HCT116 (cell line): Measurements from ENCODE around the gene PLEKHN1. TPM values are rescaled to one million over a fixed set of nuclear protein-coding genes. Genes with fewer than 3 reads are reported as not detected.

Experiments
- ATAC-seq: fragments of 200-7000 bp; cut with Tn5 transposase; 2 replicates; pipeline ENCODE4 v1.9.1; 2020; ENCODE audit warnings: mild to moderate bottlenecking, moderate library complexity
- BruUV-seq: library from RNA; stranded (reverse); fragments of 400-500 nt; replicated peaks from 2 replicates; lab custom pipeline; 2021; lab: Mats Ljungman, UMichigan
- CTCF ChIA-PET: fragments of 300-600 bp; sonication (Branson Sonifier 250); formaldehyde crosslinking; loops from one replicate; lab custom pipeline; 2021; ENCODE audit warnings: antibody characterized with exemption; lab: Charles Lee
- POLR2A ChIA-PET: fragments of 300-600, 350-600 bp; sonication (Branson Sonifier 250); formaldehyde crosslinking; loops from one replicate; lab custom pipeline; 2021; ENCODE audit warnings: antibody characterized with exemption; lab: Charles Lee
- RAD21 ChIA-PET, 2 experiments: fragments of 300-600 bp; sonication (Branson Sonifier 250); formaldehyde crosslinking; loops; one replicate each; lab custom pipeline; 2023; ENCODE audit warnings: low total read pairs in 2 of 2; ENCODE audit not compliant: uncharacterized antibody in 2 of 2, unreplicated experiment in 2 of 2, low non-redundant PET in 1 of 2; lab: Charles Lee
- DNase-seq: peaks from one replicate; pipeline ENCODE4 v3.0.0-alpha.2; 2010; ENCODE audit warnings: low read depth, low spot score
- H2AFZ ChIP-seq: fragments of 200-600 bp; shearing (Covaris generic), sonication (generic); 2 replicates; pipeline ENCODE4 v1.6.1; 2017; ENCODE audit warnings: low read depth, mixed run types, mixed read lengths, antibody characterized with exemption, low read length; ENCODE audit not compliant: poor library complexity, severe bottlenecking
- H3K27ac ChIP-seq: 2 replicates; pipeline ENCODE4 v1.5.1; 2012; ENCODE audit warnings: low read depth, low read length
- H3K27me3 ChIP-seq: fragments of 200-600 bp; sonication (generic); 2 replicates; pipeline ENCODE4 v1.6.1; 2016; ENCODE audit warnings: mixed run types, low read length, mixed read lengths; ENCODE audit not compliant: insufficient read depth
- H3K36me3 ChIP-seq, 2 experiments: fragments of 200-500 bp in 1 of 2; fragments of 200-600 bp in 1 of 2; sonication (Bioruptor generic) in 1 of 2; sonication (generic) in 1 of 2; 2 replicates each; pipeline versions ENCODE4 v1.5.1 to v1.6.1; 2014 to 2016; ENCODE audit warnings: low read length in 2 of 2, inconsistent platforms in 1 of 2, mixed read lengths in 1 of 2, mixed run types in 1 of 2; ENCODE audit not compliant: insufficient read depth in 2 of 2, control insufficient read depth in 1 of 2
- H3K4me1 ChIP-seq, 2 experiments: fragments of 200-600 bp in 1 of 2; sonication (generic) in 1 of 2; 2 replicates each; pipeline versions ENCODE4 v1.5.1 to v1.6.1; 2012 to 2017; ENCODE audit warnings: low read length in 2 of 2, inconsistent platforms in 1 of 2, mild to moderate bottlenecking in 1 of 2, mixed read lengths in 1 of 2, mixed run types in 1 of 2, moderate library complexity in 1 of 2; ENCODE audit not compliant: insufficient read depth in 2 of 2, control insufficient read depth in 1 of 2
- H3K4me2 ChIP-seq: fragments of 200-600 bp; sonication (generic); 2 replicates; pipeline ENCODE4 v1.6.1; 2017; ENCODE audit warnings: mixed run types, low read length, mixed read lengths
- H3K4me3 ChIP-seq, 2 experiments: fragments of 200-600 bp in 1 of 2; sonication (generic) in 1 of 2; replicated peaks in 1 of 2; 2 replicates each; pipeline ENCODE4 v1.5.1; 2011 to 2016; ENCODE audit warnings: low read length in 2 of 2, control low read depth in 1 of 2, low read depth in 1 of 2, mild to moderate bottlenecking in 1 of 2, mixed read lengths in 1 of 2, mixed run types in 1 of 2
- H3K79me2 ChIP-seq: fragments of 200-600 bp; sonication (generic); 2 replicates; pipeline ENCODE4 v1.6.1; 2017; ENCODE audit warnings: mild to moderate bottlenecking, mixed run types, low read length, moderate library complexity, mixed read lengths; ENCODE audit not compliant: insufficient read depth
- H3K9ac ChIP-seq: fragments of 200-600 bp; sonication (generic); 2 replicates; pipeline ENCODE4 v1.6.1; 2016; ENCODE audit warnings: low read length, mixed read lengths
- H3K9me2 ChIP-seq: fragments of 200-600 bp; sonication (generic), shearing (Covaris generic); 2 replicates; pipeline ENCODE4 v1.6.1; 2017; ENCODE audit warnings: mixed run types, mild to moderate bottlenecking, moderate library complexity; ENCODE audit not compliant: insufficient read depth
- H3K9me3 ChIP-seq, 2 experiments: fragments of 200-500 bp in 1 of 2; fragments of 200-600 bp in 1 of 2; sonication (Bioruptor generic) in 1 of 2; sonication (generic) in 1 of 2; 2 replicates each; pipeline ENCODE4 v1.6.1; 2014 to 2017; ENCODE audit warnings: low read length in 2 of 2, mixed read lengths in 2 of 2, inconsistent platforms in 1 of 2, low read depth in 1 of 2, mild to moderate bottlenecking in 1 of 2, mixed run types in 1 of 2, moderate library complexity in 1 of 2; ENCODE audit not compliant: control insufficient read depth in 1 of 2, insufficient read depth in 1 of 2
- H4K20me1 ChIP-seq: fragments of 200-600 bp; sonication (generic), shearing (Covaris generic); 2 replicates; pipeline ENCODE4 v1.6.1; 2017; ENCODE audit warnings: mixed run types, mild to moderate bottlenecking, moderate library complexity; ENCODE audit not compliant: insufficient read depth
- EGR1 ChIP-seq: IDR thresholded peaks from 2 replicates; pipeline ENCODE4 v1.6.1; 2012; ENCODE audit warnings: low read depth
- EZH2 ChIP-seq: fragments of 200-600 bp; sonication (generic); IDR thresholded peaks from 2 replicates; pipeline ENCODE4 v1.6.1; 2017; ENCODE audit warnings: antibody characterized with exemption, mixed run types
- FOSL1 ChIP-seq: IDR thresholded peaks from 2 replicates; pipeline ENCODE4 v1.6.1; 2012; ENCODE audit warnings: low read depth
- JUND ChIP-seq: IDR thresholded peaks from 2 replicates; pipeline ENCODE4 v1.6.1; 2012
- MAX ChIP-seq: IDR thresholded peaks from 2 replicates; pipeline ENCODE4 v1.6.1; 2012
- RAD21 ChIP-seq: IDR thresholded peaks from 2 replicates; pipeline ENCODE4 v1.6.1; 2012; ENCODE audit warnings: low read depth, mild to moderate bottlenecking
- REST ChIP-seq: IDR thresholded peaks from 2 replicates; pipeline ENCODE4 v1.6.1; 2012; ENCODE audit warnings: low read depth
- SRF ChIP-seq: IDR thresholded peaks from 2 replicates; pipeline ENCODE4 v1.6.1; 2012; ENCODE audit warnings: low read depth
- TCF7L2 ChIP-seq: IDR thresholded peaks from 2 replicates; pipeline ENCODE4 v1.7.0; 2011; ENCODE audit warnings: borderline replicate concordance, inconsistent platforms; ENCODE audit not compliant: insufficient read depth, insufficient read length; ENCODE audit errors: extremely low read depth
- ZFX ChIP-seq: fragments of 450-650 bp; IDR thresholded peaks from 2 replicates; pipeline ENCODE4 v1.6.1; 2017
- intact Hi-C: fragments of 100-400 bp; cut with micrococcal nuclease; formaldehyde crosslinking; loops from 2 replicates; pipeline ENCODE4 v1.10.0; 2022
- total RNA-seq: library from RNA; stranded (reverse); gene quantifications from one replicate; pipeline ENCODE4 v1.2.1, GENCODE V29; 2021; ENCODE audit not compliant: unreplicated experiment
- TF ChIP-seq, protein P1 (sequence below): IDR thresholded peaks from 2 replicates; pipeline ENCODE4 v1.6.1; 2012
- TF ChIP-seq, protein P2 (sequence below), 3 experiments: fragments of 200-600 bp in 1 of 3; sonication (generic) in 1 of 3; IDR thresholded peaks in 2 of 3; conservative IDR thresholded peaks in 1 of 3; 2 replicates each; pipeline ENCODE4 v1.5.1; 2012 to 2017; ENCODE audit warnings: low read depth in 2 of 3, low read length in 2 of 3, antibody characterized with exemption in 1 of 3, borderline replicate concordance in 1 of 3, control low read depth in 1 of 3, mild to moderate bottlenecking in 1 of 3, mixed read lengths in 1 of 3, mixed run types in 1 of 3, moderate library complexity in 1 of 3; ENCODE audit not compliant: insufficient read depth in 1 of 3

The PLEKHN1 gene
- total RNA-seq, 1 experiment from 2014 or later: 11.6 TPM

DNA sequence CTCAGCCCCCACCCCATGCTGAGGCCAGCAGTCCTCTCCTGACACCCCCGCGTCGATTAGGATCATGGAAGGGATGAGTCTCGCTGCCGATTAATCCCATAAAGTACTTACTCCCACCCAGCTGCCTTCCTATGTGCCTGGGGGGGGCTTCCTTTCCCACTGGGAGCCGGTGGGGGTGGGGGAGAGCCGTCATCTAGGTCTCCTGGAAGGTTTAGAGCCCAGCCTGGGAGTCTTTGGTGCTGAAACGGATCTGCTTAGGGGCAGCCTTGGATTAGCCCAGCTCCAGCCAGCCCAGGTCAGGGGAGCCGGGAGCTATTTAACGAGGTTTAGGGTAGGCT lies 32.7 kb upstream of the PLEKHN1 start (continued):
- TF ChIP-seq SRF: no peak
- TF ChIP-seq JUND: no peak

- Histone ChIP-seq H3K27me3 (peaks cover 13% of the 10 kb centered on the region; the same call in 1 of the 2 replicates), H3K4me2 (no peak overlapping the region), H3K79me2 (no peaks in the 10 kb centered on the region), H3K36me3 (no peaks in the 10 kb centered on the region), H3K9ac (no peak overlapping the region), H3K4me3 (no peak overlapping the region), H3K9me2 (no peaks in the 10 kb centered on the region), H2AFZ (no peak overlapping the region), H3K27ac (no peak overlapping the region), H3K4me1 (peaks cover 26 to 35% of the 10 kb centered on the region in 2 experiments), H4K20me1 (no peaks in the 10 kb centered on the region), H3K9me3 (no peaks in the 10 kb centered on the region)
- BruUV-seq: no TSS peak
- ChIA-PET POLR2A (no interaction called here), RAD21 (no interaction called here), CTCF (no interaction called here)
- DNase-seq (no peak), ATAC-seq (no peak)
- TF ChIP-seq EGR1: no peak
- no peak for TF ChIP-seq RAD21
- TF ChIP-seq ZFX: no peak
- TF ChIP-seq, protein P1, sequence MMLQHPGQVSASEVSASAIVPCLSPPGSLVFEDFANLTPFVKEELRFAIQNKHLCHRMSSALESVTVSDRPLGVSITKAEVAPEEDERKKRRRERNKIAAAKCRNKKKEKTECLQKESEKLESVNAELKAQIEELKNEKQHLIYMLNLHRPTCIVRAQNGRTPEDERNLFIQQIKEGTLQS: no peak
- TF ChIP-seq EZH2: no peak
- TF ChIP-seq REST: no peak
- TF ChIP-seq SRF: no peak
- no peak for TF ChIP-seq MAX
- TF ChIP-seq TCF7L2: no peak
- TF ChIP-seq, protein P2, sequence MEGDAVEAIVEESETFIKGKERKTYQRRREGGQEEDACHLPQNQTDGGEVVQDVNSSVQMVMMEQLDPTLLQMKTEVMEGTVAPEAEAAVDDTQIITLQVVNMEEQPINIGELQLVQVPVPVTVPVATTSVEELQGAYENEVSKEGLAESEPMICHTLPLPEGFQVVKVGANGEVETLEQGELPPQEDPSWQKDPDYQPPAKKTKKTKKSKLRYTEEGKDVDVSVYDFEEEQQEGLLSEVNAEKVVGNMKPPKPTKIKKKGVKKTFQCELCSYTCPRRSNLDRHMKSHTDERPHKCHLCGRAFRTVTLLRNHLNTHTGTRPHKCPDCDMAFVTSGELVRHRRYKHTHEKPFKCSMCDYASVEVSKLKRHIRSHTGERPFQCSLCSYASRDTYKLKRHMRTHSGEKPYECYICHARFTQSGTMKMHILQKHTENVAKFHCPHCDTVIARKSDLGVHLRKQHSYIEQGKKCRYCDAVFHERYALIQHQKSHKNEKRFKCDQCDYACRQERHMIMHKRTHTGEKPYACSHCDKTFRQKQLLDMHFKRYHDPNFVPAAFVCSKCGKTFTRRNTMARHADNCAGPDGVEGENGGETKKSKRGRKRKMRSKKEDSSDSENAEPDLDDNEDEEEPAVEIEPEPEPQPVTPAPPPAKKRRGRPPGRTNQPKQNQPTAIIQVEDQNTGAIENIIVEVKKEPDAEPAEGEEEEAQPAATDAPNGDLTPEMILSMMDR (IDR thresholded peaks at IDR 0.05 in 2 of 3, conservative IDR thresholded peaks at IDR 0.05 in 1 of 3; ENCODE audit: borderline replicate concordance in 1 of 3, insufficient read depth in 1 of 3, low read depth in 2 of 3, low read length in 2 of 3): no peak
- no peak for TF ChIP-seq FOSL1
- intact Hi-C loops: no loop called here
Observed at GRCh38 chr1:934991-935750, 31.1 kb upstream of the PLEKHN1 start.
